Retinal pigment epithelial cell (primary cell): Measurements from ENCODE around the gene PMM2.

Source experiments
- DNase-seq: peaks from one replicate; pipeline ENCODE4 v3.0.0-alpha.2; 2010; ENCODE audit warnings: low read depth
- H3K4me3 ChIP-seq: 2 replicates; pipeline ENCODE4 v1.5.1; 2011; ENCODE audit warnings: mild to moderate bottlenecking, low read length, control low read depth, moderate library complexity
- CTCF ChIP-seq: conservative IDR thresholded peaks from 2 replicates; pipeline ENCODE4 v1.5.1; 2011; ENCODE audit warnings: low read depth, low read length, control low read depth, inconsistent platforms

PMM2 gene

GRCh38 chr16:8760021-8760420 lies 37.6 kb upstream of the PMM2 start:
- TF ChIP-seq CTCF, result no peak
- no peak overlapping the region for H3K4me3 ChIP-seq
- DNase-seq, result no peak

GRCh38 chr16:8761078-8761477 lies 36.6 kb upstream of the PMM2 start:
- no peak for TF ChIP-seq CTCF
- no peak for DNase-seq
- no peak overlapping the region for H3K4me3 ChIP-seq

- no peak for DNase-seq
- H3K4me3 ChIP-seq, result no peak overlapping the region
- no peak for TF ChIP-seq CTCF
These were observed 35.4 kb upstream of the PMM2 start for GRCh38 chr16:8762254-8762653.

GRCh38 chr16:8763083-8763482 lies 34.6 kb upstream of the PMM2 start:
- no peak for TF ChIP-seq CTCF
- H3K4me3 ChIP-seq, result no peak overlapping the region
- no peak for DNase-seq

- no peak for TF ChIP-seq CTCF
- DNase-seq, result no peak
- no peak overlapping the region for H3K4me3 ChIP-seq
These were observed 33.7 kb upstream of the PMM2 start for GRCh38 chr16:8763899-8764298.

- H3K4me3 ChIP-seq, result no peak overlapping the region
- no peak for TF ChIP-seq CTCF
- no peak for DNase-seq
These were observed 33.0 kb upstream of the PMM2 start for GRCh38 chr16:8764525-8765250.

GRCh38 chr16:8767176-8767575 lies 30.5 kb upstream of the PMM2 start:
- no peak for DNase-seq

More at GRCh38 chr16:8767176-8767575, 30.5 kb upstream of the PMM2 start:
- no peak overlapping the region for H3K4me3 ChIP-seq
- no peak for TF ChIP-seq CTCF
